Measurements from ENCODE around the gene OR8A1. TPM values are rescaled to one million over a fixed set of nuclear protein-coding genes. Genes with fewer than 3 reads are reported as not detected.

The OR8A1 gene
- total and polyA plus RNA-seq, 2 of the 4 experiments (the other 2 are of a cell fraction) = not detected

DNA sequence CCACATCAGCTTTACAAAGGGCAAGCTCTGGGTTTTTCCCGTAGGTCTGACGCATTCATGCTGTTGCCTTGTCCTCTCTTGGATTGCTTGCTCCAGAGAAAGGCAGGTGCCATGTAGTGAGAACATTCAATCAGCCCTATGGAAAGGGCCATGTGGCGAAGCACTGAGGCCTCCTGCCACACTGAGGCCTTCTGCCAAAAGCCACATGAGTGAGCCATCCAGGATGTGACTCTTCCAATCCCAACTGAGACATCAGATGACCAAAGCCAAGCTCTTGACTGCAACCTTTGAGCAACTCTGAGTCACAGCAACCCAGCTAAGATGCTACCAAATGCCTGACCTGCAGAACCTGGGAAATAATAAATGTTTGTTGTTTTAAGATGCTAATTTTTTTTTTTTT, 32.4 kb downstream of the OR8A1 start:
- H3K27ac ChIP-seq (ENCODE audit: insufficient read depth, low read length) = no peak overlapping the region
- CTCF ChIA-PET = interaction anchor here (0.6 to 1.4 kb wide), 3 partner anchors 17 to 200 kb away, joined by 3 to 7 read pairs (median 4); no protein-coding TSS in a partner anchor
- no peak overlapping the region for H4K8ac ChIP-seq (ENCODE audit: low read depth in 2 of 2, low read length in 2 of 2)
- H3K4me2 ChIP-seq (ENCODE audit: low read depth, low read length) = no peak overlapping the region
- in situ Hi-C loops (cut with MboI; ENCODE audit: low sequenced_read_pairs) (no loop called here), intact Hi-C loops (cut with micrococcal nuclease) (no loop called here), dilution Hi-C loops (cut with HindIII; ENCODE audit: low sequenced_read_pairs, unreplicated experiment) (no loop called here)
- ATAC-seq (ENCODE audit: low read depth) = no peak
- H3K23ac ChIP-seq (ENCODE audit: low read depth, low read length) = no peak overlapping the region; the same call in 1 of the 2 replicates
- peak overlapping the region; percentile 51 for H2AK9ac ChIP-seq (replicated peaks; ENCODE audit: low read depth, low read length, poor library complexity)
- no peak overlapping the region for H3K9ac ChIP-seq (ENCODE audit: low read depth, low read length)
- no peak overlapping the region for H4K91ac ChIP-seq (ENCODE audit: insufficient read depth, low read depth, low read length)
- no peaks in the 10 kb centered on the region for H3K9me3 ChIP-seq (ENCODE audit: control insufficient read depth, insufficient read depth, low read length)
- H3K4me1 ChIP-seq (ENCODE audit: control insufficient read depth, insufficient read depth, low read length) = no peaks in the 10 kb centered on the region
- no peak overlapping the region for H3K56ac ChIP-seq (ENCODE audit: extremely low read depth, insufficient read depth, low read length)
- H2BK120ac ChIP-seq (ENCODE audit: low read depth, low read length) = no peak overlapping the region
- H2AK5ac ChIP-seq (ENCODE audit: low read depth, low read length) = no peak overlapping the region
- DNase-seq = peak; percentile 54
- no peak overlapping the region for H3K4ac ChIP-seq (ENCODE audit: low read depth, low read length)
- peak overlapping the region; percentile 35 for H2AFZ ChIP-seq (replicated peaks; ENCODE audit: low read length, poor library complexity)
- no TSS peak for BruUV-seq (replicated peaks)
- TF ChIP-seq RFX5 (IDR thresholded peaks at IDR 0.05; ENCODE audit: low read depth, low read length) = no peak
- TF ChIP-seq NFE2L2 (IDR thresholded peaks at IDR 0.05; ENCODE audit: low read depth, low read length) = no peak
- no peak for TF ChIP-seq FOS (IDR thresholded peaks at IDR 0.05; ENCODE audit: low read depth, low read length)
- no peak for TF ChIP-seq MAZ (IDR thresholded peaks at IDR 0.05; ENCODE audit: borderline replicate concordance, low read depth, low read length)
- TF ChIP-seq MXI1 (IDR thresholded peaks at IDR 0.05; ENCODE audit: borderline replicate concordance, low read depth, low read length) = no peak
- TF ChIP-seq, protein P1, sequence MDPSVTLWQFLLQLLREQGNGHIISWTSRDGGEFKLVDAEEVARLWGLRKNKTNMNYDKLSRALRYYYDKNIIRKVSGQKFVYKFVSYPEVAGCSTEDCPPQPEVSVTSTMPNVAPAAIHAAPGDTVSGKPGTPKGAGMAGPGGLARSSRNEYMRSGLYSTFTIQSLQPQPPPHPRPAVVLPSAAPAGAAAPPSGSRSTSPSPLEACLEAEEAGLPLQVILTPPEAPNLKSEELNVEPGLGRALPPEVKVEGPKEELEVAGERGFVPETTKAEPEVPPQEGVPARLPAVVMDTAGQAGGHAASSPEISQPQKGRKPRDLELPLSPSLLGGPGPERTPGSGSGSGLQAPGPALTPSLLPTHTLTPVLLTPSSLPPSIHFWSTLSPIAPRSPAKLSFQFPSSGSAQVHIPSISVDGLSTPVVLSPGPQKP (IDR thresholded peaks at IDR 0.05; ENCODE audit: borderline replicate concordance, low read depth, low read length) = no peak
- no peak for TF ChIP-seq RCOR1 (IDR thresholded peaks at IDR 0.05; ENCODE audit: insufficient replicate concordance, low read length)
- TF ChIP-seq CEBPB (IDR thresholded peaks at IDR 0.05; ENCODE audit: low read depth, low read length) = no peak
- TF ChIP-seq, protein P2, sequence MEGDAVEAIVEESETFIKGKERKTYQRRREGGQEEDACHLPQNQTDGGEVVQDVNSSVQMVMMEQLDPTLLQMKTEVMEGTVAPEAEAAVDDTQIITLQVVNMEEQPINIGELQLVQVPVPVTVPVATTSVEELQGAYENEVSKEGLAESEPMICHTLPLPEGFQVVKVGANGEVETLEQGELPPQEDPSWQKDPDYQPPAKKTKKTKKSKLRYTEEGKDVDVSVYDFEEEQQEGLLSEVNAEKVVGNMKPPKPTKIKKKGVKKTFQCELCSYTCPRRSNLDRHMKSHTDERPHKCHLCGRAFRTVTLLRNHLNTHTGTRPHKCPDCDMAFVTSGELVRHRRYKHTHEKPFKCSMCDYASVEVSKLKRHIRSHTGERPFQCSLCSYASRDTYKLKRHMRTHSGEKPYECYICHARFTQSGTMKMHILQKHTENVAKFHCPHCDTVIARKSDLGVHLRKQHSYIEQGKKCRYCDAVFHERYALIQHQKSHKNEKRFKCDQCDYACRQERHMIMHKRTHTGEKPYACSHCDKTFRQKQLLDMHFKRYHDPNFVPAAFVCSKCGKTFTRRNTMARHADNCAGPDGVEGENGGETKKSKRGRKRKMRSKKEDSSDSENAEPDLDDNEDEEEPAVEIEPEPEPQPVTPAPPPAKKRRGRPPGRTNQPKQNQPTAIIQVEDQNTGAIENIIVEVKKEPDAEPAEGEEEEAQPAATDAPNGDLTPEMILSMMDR (conservative IDR thresholded peaks at IDR 0.05; ENCODE audit: low read depth, low read length) = no peak
- no peak for TF ChIP-seq SMC3 (IDR thresholded peaks at IDR 0.05; ENCODE audit: low read depth, low read length)
- no peak for TF ChIP-seq POLR2A (IDR thresholded peaks at IDR 0.05; ENCODE audit: low read depth, low read length)
- no peak overlapping the region for H2BK5ac ChIP-seq (ENCODE audit: low read depth, low read length, poor library complexity, severe bottlenecking)
- no CpG with 5 or more reads among the region's 3 CpGs for WGBS, 2 experiments (ENCODE audit: extremely low coverage in 2 of 2, insufficient read length in 1 of 2)
- no peak overlapping the region for H3K14ac ChIP-seq (replicated peaks; ENCODE audit: low read depth, low read length)
- POLR2A ChIA-PET (ENCODE audit: unreplicated experiment) = no interaction called here
- no peak overlapping the region for H3K18ac ChIP-seq (ENCODE audit: low read depth, low read length)
- H3K9me1 ChIP-seq (ENCODE audit: insufficient read depth, low read length) = no peaks in the 10 kb centered on the region
- no peak overlapping the region for H2BK20ac ChIP-seq (ENCODE audit: low read depth, low read length)
- H3K36me3 ChIP-seq (ENCODE audit: control insufficient read depth, insufficient read depth, low read length) = no peaks in the 10 kb centered on the region
- no peak overlapping the region for H3K4me3 ChIP-seq (ENCODE audit: insufficient read depth, low read depth, low read length)
- no peak overlapping the region for H2BK15ac ChIP-seq (ENCODE audit: low read depth, low read length)
- no peaks in the 10 kb centered on the region for H4K20me1 ChIP-seq (ENCODE audit: insufficient read depth, low read length)
- H4K5ac ChIP-seq (ENCODE audit: low read depth, low read length) = no peak overlapping the region
- no peaks in the 10 kb centered on the region for H3K79me1 ChIP-seq (ENCODE audit: low read depth in 1 of 2, low read length in 2 of 2)
- H3K27me3 ChIP-seq (ENCODE audit: control insufficient read depth, insufficient read depth, low read length) = no peaks in the 10 kb centered on the region
